Measurements from ENCODE around the gene WDR59.

GRCh38 chr16:74923766-74924460 is 61.0 kb downstream of the WDR59 start:
- TF ChIP-seq CTCF (IDR thresholded peaks at IDR 0.05): no peak
- TF ChIP-seq EZH2 (IDR thresholded peaks at IDR 0.05; ENCODE audit: borderline replicate concordance, insufficient read depth, low read depth, low read length, poor library complexity, severe bottlenecking): no peak
